ENCODE data around the gene MGA.

The MGA gene

DNA sequence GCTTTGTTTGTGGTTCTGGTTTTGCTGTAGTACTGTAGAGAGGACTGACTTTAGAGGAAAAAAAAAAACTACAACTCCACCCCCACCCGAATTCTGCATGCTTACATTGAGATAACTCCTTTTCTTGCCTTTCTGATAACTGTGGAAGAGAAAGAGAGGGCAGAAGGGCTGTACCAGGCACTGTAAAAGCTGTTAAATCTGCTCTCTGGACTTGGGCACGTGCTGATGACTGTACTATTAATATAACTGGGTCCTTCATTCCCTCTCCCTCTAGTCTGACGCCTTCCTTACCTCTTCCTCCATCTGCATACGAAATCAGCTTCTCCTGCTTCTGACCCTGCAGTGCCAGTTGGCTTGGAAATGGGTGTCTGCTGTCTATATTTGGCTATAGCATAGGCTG lies 129.0 kb downstream of the MGA start:
- DNase-seq: no peak

DNA sequence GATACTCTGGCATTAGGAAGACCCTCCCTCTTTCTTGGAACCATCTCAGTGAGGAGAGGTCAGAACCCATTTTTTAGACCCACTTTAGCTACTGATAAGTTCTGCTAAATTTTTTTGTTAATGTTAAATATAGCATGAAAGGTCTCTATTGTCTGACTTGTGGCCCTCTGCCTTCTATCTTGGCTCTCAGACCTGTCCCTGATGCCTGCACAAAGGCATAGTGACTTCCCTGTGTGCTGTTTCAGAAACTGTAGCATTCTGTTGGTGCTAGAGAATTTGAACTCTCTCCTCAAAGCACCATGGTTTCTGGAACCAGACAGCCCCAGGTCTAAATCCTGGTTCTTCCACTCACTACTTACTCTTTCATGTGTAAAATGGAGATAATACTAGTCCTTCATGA lies 129.5 kb downstream of the MGA start:
- DNase-seq: no peak

DNA sequence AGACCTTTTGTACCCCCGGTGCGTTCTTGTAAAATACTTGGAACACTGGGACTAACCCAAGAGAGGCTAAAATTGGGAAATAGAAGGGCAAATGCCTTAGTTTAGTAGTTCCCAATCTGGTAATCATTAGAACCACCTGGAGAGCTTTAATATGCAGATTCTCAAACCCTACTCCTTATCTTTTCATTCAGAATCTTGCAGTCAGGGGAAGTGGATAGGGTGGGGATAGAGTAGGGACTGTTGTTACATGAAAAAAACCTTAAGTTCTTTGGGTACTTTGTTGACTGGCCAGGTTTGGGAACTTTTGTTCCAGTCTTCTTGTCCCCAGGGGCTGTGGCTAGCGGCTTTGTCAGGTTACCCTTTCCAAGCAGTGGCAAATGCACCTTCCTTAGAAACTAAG lies 130.0 kb downstream of the MGA start:
- no peak for DNase-seq

DNA sequence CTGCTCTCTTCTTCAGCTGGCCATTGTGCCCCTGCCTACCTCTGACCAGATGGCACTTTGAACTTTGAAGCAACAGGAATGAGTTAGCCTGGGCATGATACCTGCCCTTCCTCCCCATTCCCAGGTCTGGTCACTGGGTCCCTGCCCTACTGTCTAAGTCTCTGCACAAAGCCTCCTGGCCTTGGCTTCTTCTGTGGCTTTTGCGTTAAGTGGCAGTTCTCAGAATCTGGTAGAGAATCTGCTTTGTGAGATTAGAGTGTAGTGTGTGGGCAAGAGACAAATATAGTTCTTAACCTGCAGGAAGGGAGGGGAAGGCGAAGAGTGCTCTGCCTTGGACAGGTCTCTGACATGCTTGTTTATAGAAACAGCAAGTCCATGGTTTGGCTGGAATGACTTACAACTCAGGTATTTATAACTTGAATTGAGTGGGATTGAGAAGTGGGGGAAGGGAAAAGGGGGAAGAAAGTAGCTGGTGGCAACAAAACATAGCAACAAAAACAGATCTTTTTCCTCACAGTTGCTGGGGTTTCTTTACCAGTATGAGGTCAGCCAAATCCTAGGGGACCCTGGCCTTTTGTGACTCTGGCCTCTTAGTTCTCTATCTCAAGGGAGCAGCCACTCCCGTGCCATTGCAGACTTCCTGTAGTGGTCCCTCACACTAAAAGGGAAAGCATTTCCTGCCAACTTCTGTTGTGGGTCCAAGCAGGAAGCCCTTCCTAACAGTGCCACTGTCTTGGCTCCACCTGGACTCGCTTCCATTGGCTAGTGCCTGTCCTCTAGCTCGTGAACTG lies 130.7 kb downstream of the MGA start:
- DNase-seq: no peak

DNA sequence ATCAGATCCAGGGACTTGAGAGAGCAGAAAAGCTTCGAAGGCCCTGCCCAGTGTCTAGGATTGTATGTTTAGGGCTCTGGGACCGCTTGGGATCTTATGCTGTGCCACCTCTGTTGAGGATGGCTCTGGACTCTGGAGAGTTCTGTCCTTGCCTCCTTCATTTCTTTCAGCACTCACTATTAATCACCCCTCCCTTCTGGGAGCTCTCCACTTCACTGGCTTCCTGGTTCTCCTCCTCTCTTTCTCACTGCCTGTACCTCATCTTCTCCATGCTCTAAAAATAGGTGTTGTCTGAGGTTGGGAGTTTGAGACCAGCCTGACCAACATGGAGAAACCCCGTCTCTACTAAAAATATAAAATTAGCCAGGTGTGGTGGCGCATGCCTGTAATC lies 131.3 kb downstream of the MGA start:
- no peak for DNase-seq

DNA sequence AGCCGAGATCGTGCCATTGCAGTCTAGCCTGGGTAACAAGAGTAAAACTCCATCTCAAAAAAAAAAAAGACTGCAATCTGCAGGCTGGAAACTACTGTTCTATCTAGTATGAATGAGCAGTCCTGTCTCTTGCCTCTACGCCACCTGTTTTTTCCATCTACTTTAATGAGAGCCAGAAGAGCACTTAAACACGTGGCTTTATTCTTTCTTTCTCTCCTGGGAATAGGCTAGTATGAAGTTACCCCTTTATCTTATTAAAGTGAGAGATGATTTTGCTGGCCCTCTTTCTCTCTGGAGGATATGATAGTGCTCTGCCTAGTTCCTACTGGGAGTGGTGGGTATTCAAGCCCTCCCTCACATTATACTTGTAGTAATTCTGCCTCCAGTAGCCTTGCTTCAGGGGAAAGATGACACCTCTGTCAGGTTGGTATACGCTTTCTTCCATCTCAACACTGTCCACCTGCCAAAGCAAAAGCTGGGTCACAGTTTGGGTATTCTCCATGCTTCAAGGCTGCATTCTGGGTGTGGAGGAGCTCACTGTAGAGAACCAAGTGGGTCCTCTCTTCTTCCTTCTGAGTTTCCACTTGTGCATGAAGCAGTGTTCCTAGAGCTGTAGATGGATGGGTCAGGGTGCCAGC lies 131.9 kb downstream of the MGA start:
- no peak for DNase-seq

DNA sequence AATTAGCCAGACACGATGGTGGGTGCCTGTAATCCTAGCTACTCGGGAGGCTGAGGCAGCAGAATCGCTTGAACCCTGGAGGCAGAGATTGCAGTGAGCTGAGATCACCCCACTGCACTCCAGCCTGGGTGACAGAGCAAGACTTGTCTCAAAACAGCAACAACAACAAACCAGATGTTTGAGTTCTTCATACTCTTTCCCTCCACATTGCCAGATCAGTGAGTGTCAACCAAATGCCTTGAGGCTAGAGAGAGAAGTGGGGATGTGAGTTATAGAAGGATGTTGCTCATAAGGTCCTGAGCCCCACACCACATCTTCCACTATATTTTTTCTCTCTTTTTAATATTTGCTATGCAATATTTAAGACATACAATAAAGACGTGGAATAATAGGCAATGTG lies 133.9 kb downstream of the MGA start:
- DNase-seq: no peak

DNA sequence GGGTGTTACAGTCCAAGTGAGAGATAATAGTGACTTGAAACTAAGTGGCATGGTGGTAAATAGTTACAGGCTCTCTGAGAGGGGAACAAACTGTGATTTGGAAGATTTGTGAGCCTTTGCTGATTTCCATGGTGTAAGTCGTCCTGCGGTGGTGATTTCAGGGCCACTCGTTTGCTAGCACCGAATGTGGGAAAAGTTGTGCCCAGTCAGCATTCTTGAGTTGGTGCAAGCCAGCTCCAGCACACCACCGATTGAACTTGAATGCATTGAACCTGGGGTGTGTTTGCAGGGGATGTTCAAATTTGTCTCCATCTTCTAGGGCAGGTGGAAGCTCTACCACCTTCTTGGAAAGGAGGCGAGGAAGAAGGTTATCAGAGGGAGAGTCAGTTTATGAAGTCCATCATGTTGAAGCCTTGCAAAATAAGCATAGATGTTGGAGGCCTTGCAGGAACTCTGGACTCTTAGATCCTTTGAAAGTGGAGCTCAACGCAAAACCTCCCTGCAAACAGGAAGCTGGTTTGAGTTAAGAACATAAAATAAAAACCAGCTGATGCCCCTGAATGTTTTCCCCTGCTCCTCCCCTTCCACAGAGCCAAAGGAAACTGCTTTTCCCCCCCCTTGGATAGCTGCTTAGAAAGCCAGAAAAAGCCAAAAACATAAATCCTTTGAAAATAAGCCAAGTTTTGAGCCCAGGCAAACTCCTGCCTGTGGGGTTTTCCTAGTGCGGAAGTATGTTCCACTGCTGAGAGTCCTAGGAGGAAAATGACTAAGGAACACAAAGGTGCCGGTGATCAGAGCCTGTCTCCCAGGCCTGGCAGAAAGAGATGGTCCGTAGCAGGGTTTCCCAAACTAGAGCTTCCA lies 136.0 kb downstream of the MGA start:
- DNase-seq: no peak

DNA sequence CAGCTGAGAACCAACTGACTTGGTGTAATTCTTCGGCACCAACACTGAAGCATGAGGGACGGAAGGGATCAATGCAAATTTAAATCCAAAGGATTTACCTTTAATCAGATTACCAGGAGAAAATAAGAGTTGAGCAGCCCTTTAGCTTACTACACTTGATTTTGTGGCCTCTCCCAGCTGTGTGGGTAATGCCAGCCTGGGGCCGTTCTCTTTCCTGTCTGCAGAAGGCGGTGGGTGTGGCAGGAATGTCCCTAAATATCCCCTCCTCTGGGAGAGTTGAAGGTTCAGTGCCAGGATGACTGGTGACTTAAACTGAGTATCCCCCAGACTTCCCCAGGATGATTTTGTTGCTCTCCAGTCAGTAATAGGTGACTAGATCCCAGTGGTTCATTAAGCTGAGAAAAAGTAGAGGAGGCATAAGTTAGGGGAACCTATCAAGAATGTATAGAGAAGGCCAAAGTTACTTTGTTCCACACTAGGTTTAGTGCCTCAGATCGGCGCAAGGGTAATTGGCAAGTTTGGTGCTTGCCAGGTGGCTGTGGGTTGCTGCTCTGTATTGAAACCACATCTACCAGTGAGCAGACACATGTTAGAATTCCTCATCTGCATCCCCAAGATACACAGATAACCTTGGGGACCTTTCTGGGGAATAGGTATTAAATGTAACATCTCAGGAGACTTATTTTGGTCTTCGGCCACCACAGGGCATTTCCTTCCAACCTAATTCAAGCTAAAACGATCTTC lies 137.2 kb downstream of the MGA start:
- DNase-seq: no peak

DNA sequence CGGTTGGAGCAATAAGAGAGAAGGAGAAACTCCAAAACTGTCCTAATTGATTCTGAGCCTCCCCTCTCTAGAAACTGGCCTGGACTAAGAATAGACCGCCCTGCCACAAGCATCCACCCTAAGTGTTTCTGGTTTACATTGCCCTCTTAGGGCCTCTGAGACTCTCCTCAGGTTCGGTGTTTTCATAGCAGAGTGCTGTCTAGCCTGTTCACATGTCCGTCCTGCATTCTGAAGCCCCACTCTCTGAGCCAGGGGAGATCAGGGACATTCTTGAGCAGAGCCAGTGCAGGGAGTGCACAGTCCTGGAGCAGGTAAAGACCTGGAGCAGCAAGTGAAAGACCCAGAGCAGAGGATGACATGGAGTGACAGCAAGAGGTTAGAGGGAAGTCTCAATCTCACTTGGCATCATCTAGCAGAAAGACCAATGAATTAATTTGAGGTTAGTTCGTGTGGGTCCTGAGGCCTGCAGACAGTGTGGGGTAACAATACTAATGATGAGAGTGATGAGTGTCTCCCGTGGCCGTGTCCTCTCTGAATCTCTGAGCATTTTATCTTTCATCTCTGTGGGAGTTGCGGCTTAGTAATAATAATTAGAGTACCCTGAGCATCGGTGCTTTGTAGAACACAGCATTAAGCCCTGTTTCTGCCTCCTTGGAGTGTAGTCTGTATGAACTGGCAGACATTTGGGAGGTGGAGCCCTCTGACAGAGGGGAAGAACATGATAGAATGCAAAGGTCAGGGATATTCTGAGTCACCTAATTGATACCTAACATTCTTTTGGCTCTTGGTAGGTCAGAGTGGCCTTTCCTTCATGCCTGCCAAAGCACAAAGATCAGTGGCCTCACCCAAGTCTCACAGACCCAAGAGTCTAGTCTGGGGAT lies 138.6 kb downstream of the MGA start:
- DNase-seq: no peak

DNA sequence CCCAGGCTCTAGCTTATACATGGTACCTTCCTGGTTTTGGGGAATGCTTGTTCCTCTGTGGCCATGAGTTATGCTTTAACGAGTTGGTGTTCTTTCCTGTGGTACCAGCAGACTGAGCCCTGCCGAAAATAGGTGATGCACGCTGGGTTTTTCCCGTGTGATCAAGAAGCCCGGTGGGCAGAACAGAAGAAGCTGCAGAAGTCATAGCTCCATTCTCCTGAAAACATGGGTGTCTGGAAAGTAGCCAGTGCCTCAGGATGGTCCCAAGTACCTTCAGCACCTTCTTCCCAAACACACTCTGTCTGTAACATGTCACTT lies 139.2 kb downstream of the MGA start:
- no peak for DNase-seq

DNA sequence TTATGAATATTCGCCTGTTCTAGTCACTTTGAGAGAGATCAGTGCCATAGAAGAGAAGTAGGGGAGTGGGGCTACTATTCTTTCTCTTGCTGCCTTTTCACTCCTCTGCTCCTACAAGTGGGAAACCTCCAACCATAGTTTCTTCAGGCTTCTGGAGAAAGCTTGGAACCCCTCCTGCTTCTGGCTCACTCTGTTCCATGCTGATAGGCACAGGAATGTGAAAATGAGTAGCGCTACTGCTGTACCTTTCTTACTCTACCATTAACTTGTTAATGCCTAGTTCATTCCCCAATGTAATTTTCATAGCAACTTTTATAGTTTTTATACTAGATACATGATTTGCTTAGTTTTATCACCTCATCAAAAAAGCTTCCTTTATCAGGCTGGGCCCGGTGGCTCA lies 141.0 kb downstream of the MGA start:
- no peak for DNase-seq

DNA sequence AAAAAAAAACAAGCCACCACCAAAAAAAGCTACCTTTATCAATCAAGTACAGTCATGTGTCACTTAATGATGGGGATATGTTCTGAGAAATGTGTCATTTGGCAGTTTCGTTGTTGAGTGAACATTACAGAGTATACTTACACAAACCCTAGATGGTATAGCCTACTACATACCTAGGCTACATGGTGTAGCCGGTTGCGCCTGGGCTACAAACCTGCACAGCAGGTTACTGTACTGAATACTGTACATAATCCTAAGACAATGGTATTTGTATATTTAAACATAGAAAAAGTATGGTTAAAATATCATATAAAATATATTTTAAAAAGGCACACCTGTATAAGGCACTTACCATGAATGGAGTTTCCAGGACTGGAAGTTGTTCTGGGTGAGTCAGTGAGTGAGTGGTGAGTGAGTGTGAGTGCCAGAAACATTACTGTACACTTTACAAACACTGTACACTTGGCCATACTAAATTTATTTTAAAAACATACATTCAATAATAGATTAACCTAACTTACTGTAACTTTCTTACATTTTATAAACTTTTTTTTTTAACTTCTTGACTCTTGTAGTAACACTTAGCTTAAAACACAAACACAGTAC lies 141.7 kb downstream of the MGA start:
- DNase-seq: no peak

DNA sequence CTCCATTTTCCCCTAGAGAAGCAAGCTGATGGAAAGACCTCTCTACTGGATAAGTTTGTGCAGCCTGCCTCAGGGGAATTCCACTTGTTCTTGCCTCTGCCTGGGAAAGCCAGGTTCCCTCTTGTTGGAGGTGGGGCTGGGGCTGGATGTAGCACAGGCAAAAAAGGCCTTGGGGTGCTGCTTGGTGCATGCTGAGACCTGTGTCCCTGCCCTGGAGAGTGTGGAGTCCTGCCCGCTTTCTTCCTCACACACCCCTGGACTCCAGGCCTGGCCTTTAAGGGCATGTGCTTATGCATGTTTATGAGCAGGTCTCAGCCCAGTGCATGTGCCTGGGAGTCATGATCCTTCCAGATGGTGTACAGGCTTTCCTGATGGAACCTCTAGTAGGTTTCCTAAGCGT lies 144.2 kb downstream of the MGA start:
- DNase-seq: no peak

DNA sequence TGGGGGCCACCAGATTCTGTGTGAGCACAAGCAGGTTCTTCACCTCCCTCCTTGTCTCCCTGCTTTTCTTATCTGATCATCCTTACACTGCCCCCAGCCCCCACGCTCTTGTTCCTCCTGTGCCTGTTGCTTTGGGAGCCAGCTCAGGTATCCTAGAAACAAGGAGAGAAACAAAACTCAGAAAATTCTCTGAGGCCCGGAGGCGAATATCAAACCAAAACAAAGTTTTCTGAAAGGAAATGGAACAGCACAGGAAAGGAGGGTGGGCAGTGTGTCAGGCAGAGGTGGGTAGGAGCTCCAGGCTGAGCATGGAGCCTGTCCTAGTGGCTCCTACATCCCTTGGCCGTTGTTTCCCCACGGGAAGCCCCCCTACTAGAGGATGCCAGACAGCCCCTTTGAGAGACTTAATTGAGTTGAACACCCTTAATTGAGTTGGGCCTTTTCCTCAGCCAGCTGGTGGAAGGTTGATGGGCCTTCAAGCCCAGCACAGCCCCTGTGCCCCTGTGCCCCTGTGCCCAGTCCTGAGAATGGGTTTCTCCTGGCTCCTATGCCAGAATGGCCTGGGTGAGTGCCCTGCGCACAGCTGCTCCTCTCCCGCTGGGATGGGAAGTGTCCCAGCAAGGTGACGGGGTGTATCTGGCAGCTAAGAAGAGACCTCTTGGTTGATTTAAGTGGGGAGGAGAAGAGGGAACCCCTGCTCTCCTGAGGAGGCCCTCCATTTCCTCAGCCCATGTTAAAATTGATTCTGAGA lies 144.9 kb downstream of the MGA start:
- DNase-seq: no peak

DNA sequence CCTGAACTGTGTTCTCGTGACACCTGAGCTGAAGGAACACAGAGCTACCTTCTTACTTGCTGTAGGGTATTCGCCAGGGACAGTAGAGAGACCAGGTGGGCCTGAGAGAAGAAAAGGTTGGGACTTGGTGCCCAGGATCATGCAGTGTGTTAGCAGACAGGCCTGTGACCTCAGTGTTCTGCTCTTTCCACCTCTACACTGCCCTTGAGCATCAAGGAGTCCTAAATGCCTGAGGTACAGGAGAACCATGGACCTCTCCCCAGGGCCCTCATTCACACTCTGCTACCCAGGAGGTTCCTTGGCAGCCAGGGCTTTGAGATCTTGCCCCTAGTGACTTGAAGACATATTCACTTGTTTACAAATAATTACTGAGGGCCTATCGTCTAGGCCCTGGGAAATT lies 145.5 kb downstream of the MGA start:
- no peak for DNase-seq

DNA sequence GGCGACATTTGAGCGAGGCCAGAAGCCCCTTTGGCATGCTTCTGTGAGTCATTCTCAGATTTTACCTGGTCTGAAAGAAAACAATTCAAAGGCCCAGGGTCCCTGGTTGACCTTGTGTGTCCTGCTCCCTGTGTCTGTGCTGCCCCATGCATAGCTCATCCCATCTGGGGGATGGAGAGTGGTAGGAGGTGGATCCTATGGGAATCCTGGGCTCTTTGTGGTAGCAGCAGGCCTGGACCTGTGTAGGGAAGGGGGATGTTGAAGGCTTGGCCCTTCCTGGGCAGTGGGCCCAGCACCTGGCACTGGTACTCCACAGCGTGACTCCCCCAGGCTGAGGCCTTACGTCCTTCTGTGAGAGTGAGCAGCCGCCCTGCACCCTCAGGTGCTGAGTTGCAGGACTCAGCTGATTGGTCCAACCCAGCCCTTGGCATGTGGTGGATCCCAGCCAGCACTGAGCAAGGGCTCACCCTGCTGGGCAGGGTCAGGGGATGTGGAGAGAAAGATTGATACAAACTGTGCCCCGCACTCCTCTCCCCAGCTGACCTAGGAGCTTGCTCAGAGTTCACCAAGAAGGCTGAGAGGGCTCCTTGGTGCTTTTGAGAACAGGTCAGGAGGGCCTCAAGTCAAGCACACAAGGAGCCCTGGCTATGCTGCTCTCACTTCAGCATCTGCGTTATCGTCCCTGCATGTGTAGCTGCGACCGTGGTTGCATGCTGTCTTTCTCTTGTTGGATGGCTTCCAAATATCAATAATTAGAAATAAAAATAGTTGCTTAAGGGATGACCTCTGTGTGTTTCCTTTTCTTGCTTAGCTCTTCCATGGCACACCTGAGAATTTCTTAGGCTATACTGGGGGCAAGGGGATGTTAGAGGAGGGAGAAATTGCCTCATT lies 146.3 kb downstream of the MGA start:
- DNase-seq: peak; percentile 20

DNA sequence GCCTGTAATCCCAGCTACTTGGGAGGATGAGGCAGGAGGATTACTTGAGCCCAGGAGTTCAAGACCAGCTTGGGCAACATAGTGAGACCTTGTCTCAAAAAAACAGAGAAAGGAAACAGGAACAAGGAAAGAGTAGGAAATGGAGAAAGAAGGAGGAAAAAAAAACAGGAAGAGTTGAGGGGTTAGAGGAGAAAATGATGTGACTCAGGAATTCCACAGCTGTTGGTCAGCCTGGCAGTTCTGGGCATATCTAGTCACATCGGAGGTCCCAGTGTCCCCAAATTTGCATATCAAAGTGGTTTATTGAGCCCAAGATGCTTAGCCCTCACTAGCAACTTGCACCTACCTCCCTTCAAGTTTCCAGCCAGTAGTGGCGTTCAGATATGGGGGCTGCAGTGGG lies 148.9 kb downstream of the MGA start:
- DNase-seq: no peak

DNA sequence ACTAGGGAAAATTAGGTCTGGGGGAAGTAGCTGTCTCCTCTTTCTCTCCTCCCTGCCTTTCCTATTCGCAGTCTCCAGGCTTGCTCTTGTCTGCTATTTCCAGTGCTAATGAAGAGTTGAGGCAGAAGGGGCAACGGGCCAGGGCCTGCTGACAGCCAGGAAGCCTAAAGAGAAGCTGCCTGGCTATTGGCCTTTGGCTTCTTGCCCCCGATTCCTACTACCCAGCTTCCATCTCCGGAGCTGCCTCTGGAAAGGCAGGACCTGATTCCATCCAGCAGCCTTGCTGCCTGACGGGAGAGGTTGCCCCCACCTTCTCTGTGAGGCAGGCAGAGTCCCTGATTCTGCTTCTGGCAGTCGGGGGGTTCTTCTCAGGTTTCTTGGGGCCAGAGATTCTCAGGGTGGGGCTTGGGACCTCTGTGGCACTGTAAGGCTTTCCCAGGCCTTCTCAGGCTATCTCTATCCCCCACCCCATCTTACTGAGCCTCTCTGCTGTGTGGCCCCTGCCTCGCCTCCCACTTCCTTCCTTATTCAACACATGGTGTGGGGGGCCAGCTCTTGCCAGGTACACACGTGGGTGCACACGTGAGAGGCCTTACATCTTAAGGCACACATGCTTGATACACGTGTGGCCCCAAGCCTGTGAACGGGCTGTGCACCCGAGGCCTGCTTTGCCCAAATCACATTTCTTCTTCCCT lies 149.5 kb downstream of the MGA start:
- no peak for DNase-seq

All from RPMI8226 (cell line).